HG03060 (cell line): ENCODE measurements around the gene SLCO2A1.

ENCODE experiments used
- ATAC-seq: cut with Tn5 transposase; IDR thresholded peaks from one replicate; pipeline ENCODE4 v1.9.1; 2021; ENCODE audit warnings: low read depth, moderate number of reproducible peaks; ENCODE audit not compliant: unreplicated experiment

The SLCO2A1 gene

DNA sequence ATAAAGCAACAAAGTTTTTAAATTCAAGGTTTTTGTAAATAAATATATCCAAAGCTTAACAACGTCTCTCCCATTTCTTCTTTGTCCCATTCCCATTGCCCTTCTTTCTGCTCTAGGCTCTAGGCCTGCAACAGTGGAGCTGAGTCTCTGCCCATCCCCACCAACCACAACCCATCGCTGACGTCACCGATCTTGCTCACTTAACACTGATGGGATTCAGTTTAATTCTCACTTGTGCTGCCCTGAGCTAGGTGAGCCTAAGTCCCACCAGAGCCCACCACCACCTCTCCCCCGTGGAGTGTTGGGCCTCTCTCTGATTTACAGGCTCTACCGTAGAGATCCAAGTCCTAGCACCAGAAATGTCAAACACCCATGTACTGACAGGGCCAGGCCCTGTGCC lies 72.7 kb downstream of the SLCO2A1 start:
- no peak for ATAC-seq

DNA sequence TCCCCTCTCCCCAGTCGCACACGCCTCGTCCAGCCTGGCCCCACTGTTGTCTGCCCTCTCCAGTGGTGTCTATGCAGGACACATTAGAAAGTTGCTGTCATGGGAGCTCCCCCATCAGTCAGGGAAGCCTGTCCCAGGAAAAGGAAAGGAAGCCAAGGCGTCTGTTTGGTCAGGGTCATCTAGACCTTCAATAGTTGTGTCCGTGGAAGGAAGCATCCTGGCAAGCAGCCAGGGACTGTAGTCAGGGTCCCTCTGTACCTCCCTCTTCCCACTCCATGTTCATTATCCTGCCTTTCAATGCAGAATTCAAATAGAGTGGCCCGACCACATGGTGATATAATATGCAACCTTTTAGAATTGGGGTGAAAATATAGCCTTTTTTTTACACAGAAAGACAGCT lies 73.4 kb downstream of the SLCO2A1 start:
- ATAC-seq = no peak

DNA sequence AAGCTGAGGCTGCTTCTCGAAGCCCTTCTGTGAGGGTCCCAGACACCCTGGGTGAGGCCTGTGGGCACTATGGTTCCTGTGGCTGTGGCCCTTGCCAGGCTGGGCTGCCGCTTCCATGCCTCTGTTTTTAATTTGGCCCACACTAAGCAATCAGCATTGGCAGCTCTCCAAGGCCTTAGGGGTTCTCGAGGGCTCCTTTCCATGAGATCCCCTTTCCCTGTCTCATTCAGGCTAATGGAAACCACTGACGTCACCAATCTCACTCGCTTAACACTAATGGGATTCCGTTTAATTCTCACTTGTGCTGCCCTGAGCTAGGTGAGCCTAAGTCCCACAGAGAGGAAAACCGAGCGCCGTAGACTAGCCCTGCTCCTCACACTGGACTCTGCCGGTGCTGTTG lies 73.8 kb downstream of the SLCO2A1 start:
- ATAC-seq = no peak

DNA sequence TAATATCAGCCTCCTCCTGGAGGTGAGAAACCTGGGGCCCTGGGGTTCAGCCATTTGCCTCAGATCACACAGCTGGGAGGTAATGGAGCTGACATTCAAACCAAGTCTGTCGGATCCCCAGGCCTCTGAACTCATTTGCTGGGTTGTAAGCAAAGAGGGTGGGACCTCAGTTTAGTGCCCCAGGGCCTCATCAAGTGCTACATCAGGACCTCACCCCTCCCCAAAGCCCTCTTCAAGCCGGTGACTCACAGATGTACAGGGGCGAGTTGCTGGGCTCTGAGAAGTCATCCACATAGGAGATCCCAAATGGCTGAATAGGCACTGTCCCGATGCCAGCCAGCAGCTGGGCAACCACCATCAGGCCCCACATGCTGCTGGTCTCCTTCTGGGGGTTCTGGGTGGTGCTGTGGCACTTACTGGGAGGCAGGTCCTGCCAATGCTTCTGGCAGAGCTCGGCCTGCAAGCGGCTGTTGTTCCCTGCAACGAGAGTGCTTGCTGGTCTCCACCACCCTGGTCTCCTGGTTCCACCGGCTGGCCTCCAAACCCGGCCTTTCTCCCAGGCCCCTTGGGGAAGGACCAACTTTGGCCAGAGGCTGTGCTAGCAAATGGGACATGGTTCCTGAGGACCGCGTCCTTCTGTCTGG lies 74.9 kb downstream of the SLCO2A1 start:
- ATAC-seq = no peak

DNA sequence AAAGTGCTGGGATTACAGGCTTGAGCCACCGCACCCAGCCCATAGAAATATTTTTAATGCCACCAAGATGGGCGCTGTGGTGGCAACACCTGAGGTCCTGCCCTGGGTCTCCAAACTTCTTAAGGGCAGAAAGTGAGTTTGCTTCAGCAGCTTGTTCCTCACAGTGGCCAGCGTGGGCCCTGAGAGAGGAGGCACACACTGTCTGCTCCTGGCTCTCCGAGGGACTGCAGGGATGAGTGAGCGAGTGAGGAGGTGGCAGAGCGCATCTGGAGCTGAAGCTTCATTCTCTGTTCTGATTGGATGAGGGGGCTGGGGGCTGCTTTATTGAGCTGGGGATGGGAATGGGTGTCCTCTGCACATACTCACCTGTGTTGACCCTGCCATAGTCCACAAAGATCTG lies 76.4 kb downstream of the SLCO2A1 start:
- ATAC-seq = no peak

DNA sequence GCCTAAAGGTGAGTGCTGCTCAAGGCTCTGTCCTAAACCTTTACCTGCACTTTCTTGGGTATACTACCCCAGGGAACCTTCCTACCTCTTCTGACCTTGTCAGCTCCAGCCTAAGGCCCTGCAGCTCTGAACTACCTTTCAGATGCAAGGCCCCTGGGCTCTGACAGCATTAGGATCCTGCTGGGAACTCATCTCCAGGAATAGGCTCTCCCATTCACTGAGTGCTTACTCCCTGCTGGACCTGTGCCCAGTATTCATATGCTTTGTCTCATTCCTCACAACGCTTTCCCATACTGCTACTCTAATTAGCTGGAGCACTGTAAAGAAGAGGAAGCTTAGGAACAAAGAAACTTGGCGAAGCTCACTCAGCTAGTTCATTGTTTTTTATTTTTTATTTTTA lies 80.3 kb downstream of the SLCO2A1 start:
- ATAC-seq = no peak

DNA sequence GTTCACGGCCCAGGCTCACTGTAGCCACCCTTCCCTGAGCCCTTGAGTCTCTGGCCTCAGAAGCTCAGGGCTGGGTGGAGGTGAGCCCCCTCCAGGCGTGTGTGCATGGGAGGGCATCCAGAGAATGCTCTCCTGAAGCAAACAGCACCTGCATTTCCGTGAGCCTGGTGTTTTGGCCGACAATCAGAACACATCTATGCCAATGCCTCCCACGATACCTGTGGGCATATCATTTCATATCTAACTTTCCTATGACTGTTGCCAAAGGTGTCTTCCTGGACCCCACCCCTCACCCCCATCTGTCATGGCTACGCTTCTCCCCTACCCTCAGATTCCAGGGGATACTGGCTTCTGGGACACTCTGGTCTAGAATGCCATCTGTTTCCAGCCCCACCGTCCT lies 80.7 kb downstream of the SLCO2A1 start:
- ATAC-seq = no peak

DNA sequence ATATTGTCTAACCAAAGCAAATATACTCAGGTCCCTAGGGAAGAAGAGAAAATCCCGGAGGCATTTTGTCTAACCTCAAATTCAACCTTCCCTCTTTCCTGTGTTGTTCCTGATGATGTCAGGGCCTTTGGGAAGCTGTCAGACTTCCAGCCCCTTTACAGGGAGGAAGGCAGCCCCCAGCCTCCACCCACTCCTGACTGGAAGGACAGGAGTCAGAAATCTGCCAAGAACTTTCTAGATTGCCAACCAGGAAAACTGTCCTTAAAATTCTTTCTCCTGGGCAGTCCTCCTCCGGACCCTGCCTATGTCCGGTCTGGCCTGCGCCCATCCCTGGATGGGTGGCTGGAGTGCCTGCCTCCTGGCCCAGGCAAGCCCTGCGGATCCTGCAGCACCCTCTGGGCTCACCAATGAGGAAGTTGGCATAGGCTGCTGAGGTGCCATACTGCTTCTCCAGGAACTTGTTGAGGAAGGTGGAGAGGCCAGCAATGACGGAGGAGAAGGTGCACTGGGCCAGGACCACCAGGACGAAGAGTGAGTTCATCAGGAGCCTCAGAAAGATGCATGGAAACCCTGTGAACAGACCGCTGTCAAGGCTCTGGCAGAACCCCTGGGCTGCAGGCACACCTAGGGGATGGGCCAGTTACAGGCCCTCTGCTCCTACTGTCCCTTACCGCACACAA lies 81.5 kb downstream of the SLCO2A1 start:
- ATAC-seq = no peak

DNA sequence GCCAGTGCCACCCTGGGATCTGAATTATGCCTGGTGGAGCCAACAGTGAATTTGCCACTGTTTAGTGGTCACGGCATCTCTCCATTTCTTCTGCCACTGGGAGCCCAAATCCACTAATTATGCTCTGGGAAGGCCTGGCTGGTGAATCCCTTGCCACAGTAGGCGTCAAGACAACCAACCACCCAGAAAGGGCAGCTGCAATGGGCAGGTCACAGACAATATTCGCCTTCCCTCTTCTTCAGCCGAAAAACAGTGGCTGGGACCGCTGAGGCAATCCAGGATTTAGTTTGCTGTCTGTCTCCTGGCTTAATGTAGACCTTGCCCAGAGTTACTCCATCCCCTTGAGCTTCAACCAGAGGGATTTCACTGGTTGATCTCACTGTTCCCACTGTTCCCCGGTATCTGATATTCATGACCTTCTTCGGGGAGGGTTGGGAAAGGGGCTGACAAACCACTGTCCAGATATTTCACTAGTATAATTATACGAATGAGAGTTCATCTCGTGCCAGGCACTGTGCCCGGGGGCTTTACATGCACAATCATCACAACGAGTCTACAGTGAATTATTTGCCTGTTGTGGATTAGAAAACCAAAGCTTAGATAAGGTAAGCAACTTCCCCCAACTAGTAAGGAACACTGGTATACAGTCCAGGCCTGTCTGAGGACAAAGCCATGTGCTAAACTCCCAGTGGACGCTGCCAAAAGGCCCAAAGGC lies 84.2 kb downstream of the SLCO2A1 start:
- ATAC-seq = no peak

DNA sequence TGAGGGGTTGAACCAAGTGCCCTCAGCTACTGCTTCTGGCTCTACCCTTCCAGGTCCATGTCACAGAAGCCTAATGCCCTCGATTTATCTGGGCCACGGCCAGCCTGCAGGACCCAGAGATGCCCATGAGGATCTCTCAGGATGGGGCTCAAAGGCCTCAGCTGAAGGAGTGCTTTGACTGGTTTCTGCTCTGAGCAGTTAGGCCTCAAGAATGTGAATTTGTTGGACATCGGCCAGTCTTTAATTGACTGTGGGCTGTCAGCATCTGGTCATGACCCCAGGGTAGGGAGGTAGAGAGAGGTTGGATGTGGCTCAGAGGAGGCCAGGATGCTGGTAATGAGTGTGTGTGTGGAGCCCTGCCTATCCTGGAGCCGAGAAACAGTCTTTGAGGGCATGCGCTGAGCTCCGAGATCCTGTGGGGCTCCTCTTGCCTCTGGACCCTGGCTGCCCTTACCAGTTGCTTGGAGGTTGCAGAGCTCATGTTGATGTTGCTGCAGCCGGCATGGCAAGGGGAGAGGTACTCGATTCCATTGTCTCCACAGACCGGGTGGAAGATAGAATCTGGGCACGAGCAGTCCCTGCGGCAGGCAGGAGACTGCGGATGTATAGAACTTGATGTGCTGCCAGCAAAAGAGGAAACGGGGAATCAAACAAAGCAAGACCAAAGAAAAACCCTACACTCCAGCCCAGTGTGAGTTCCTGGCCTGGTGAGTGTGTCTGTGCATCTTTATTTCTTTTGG lies 84.9 kb downstream of the SLCO2A1 start:
- ATAC-seq = no peak

DNA sequence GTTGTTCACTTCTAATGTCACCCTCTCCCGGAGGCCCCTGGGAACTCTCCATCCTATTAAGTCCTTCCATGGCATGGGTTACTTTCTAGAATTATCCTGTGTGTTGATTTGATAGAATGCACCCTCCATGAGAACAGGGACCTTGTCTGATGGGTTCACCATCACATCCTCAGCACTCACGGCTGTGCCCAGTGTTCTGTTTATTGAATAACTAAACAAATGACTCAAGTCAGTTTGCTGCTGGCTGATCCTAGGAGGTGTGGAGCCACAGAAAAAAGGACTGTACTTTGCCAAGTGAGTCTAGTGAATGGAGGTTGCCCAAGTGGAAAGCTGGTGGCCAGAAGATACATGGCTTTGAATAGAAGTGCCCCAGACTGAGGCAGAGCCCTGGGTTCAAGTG lies 85.5 kb downstream of the SLCO2A1 start:
- no peak for ATAC-seq

DNA sequence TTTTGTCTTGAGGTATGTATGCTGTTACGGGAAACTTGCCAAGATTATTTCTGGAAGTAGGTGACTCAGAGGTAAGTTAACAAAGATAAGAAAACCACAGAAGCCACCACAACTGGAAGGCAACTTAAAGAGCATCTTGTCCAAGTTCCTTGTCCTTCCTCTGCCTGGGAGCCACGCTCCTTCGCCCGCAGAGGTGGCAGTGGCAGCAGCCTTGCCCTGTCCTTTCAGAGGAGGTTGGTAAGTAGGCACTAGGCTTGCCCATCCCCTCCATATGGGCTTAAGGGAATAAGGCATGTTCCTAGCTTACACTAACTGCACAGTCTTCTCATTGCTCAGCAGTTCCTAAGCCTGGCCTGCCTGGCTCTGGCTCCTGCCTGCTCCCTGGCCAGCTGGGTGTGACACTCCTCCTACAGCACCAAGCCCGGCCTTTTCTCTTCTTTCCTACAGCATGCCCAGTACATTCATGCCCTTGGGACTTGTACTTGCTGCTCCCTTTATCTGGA lies 86.0 kb downstream of the SLCO2A1 start:
- ATAC-seq = no peak

DNA sequence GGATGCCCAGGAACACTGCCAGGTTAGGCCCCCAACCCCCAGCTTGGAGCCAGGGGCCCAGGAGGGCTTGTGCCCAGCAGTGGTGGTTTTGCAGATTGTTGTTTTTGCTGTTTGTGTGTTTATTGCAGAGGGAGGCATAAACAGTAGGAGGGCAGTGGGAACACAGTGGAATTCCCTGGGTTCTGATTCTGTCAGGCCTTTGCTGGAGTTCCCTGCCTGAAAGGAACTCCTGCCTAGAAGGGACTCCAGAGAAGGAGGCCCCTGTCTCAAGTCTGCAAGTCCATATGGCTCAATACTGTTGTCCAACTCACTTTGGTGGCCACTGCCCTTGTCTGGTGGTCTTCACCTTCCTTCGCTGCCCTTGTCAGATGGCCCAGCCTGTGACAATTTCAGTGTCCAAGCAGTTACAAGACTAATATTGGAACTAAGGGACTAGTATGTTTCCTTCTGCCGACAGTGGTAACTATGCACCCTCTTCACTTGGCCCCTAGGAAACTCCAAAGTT lies 86.6 kb downstream of the SLCO2A1 start:
- ATAC-seq = no peak

DNA sequence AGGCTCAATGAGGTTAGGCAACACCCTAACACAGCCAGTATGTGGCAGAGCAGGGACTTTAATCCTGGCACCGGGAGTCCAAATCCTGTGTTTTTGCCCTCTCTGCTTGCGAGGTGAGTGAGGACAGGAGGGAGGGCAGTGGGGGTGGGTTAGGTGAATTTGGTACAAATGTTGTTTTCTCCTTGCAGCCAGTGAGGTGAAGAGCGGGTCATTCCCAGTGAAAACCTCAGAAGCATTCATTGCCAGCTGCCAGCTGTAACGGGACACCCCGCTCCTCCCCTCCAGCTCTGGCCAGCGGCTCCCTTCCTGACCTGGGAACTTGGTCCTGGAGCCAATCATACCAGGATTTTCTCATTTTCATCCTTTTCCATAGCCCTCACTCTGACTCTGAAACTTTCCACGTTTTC lies 88.3 kb downstream of the SLCO2A1 start:
- no peak for ATAC-seq

DNA sequence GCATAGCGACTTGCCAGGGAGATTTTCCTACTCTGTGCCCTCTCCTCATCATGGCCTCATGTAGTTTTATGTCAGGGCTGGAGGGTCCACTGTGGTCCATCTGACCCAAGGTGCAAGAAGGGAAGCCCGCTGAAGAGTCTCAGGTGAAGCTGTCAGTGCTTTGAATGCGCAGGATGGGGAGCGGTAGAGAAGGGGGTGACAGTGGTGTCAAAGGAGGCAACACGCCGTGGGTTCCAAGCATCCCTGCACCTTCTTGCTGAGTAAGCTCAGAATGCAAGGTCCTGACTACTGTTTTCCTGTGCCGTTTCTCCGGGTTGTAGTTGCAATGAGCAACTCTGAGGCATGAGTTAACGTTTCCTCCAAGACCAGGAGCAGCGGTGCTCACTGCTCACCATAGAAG lies 89.2 kb downstream of the SLCO2A1 start:
- ATAC-seq = no peak

DNA sequence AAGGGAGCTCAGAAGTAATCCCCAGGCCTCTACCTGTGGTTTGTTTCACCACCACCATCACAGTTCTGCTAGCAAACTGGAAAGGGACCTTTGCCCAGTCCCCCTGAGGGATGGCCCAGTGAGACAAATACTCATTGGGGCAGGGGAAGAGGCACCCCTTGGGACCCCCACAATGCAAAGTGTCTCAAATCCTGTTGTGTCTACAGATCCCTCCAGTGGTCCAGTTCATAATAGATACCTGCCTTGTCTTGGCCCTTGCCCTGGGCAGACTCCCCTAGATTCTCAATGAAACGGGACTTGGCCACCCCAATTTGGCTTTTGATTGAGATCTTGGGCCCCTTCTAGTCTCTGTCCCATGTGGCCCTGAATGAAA lies 90.3 kb downstream of the SLCO2A1 start:
- ATAC-seq = no peak

DNA sequence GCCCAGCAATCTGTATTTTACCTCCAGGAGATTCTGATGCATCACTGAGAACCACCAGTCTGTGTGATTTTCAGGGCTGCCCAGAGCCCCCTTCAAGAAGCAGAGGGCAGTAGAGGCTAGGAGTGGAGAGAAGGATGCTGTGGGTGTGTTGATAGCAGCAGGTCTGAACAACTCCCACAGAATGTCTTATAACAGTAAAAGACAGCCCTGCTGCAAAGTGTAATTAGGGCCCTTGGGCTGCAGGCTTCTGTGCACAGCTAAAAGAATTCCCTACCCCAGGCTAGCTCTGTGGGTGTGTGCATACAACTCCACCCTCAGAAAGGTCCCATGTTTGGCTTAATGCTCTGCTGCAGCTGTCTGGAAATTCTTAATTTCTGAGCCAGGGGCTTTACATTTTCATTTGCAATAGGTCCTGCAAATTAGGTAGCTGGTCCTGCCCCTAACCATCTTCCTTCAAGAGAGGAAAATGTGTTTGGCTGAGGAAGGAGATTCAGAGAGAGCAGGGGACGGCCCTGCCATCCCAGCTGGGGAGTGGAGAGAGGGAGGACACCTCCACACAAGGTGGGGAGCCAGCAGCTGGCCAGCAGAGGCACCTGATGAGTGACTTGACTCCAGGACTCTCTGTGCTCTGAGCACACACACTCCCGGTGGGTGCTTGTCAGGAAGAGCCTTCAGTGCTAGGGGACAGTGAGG lies 90.8 kb downstream of the SLCO2A1 start:
- no peak for ATAC-seq

DNA sequence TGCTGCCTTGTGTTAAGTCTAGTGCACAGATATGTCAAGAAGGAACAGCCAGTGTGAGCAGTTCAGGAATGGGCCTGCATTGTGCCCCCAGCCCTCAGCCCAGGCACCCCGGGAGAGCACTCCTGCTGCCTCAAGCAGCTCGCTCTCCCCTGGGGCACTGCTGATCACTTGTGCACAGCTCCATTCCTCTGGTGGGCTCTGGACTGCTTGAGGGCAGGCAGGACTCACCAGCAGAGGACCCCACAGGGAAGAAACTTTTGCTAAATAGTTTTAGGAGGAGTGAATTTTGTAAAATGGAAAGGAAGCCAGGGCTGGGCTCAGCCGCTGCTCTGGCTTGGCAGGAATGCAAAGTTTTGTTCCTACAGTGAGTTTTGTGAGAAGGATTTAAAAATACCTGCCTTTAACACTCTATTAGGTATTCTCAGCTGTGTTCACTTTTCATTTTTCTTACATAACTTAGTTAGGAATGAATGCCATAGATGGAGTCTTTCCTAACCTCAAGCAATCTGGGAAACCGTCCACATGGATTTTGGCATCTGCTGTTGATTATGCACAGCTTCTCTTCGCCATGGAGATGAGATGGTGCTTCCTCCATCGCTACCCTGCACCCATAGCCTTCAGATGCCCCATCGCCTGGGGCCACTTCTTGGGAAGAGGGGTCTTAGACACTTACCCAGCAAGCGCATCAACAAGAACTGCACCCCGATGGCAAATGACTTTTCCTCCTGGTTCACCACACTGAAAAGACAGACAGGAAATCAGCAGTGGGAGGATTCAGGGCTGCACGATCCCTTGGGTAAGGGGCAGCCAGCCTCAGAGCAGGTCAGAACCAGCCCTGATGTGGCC lies 91.7 kb downstream of the SLCO2A1 start:
- ATAC-seq = no peak

DNA sequence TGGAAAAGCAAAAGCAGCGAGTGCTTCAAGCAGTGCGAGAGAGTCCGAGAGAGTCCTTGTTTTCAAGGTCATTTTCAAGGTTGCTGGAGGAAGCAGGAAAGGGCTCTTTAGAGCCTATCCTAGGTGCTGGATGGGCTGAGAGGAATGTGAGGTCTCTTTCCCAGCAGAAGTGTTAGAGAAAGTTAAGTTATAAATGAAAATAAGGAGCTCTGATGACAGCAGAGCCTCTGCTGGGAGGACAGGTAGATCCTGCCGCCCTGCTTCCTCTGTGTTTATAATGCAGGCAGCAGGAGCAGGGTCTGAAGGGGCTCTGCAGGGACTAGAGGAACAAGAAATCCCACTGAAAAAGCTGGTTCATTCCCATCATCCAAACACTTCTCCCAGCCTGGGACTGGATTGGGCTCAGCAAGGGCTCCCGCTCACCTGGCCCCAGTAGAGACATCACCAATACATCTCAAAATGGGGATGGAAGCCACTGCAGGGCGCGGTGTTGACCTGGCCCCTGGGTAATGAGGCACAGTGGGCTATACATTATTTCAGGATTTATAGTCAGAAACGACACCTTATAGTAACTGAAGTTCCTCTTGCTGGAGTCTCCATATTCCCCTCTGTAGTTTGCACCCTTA lies 92.6 kb downstream of the SLCO2A1 start:
- ATAC-seq = no peak
